ENCODE data around the gene NAPA.
A peak's percentile ranks its signal among the peaks of the same experiment; 100 is the strongest.

NAPA gene

GRCh38 chr19:47514869-47515588 is at the start of gene NAPA:
NAPA (minus strand) TSS chr19:47515063; CDS start chr19:47514940, 123 bp downstream.
- DNase-seq = peak; percentile 100

GRCh38 chr19:47564081-47564480 is 49.2 kb upstream of the NAPA start:
- DNase-seq = no peak

- no peak for DNase-seq
These were observed 46.7 kb upstream of the NAPA start for GRCh38 chr19:47561440-47562057.

- no peak for DNase-seq
These were observed 46.1 kb upstream of the NAPA start for GRCh38 chr19:47560999-47561398.

GRCh38 chr19:47550129-47550528 is 35.3 kb upstream of the NAPA start:
- no peak for DNase-seq

- no peak for DNase-seq
These were observed 34.5 kb upstream of the NAPA start for GRCh38 chr19:47549261-47549862.

GRCh38 chr19:47547199-47547598 is 32.3 kb upstream of the NAPA start:
- DNase-seq = no peak

- DNase-seq = no peak
These were observed 30.4 kb upstream of the NAPA start for GRCh38 chr19:47545061-47545948.

GRCh38 chr19:47544476-47544875 is 29.6 kb upstream of the NAPA start:
- DNase-seq = no peak

GRCh38 chr19:47544075-47544474 is 29.2 kb upstream of the NAPA start:
- no peak for DNase-seq

GRCh38 chr19:47542030-47542475 is 27.2 kb upstream of the NAPA start:
- no peak for DNase-seq

GRCh38 chr19:47541518-47541917 is 26.7 kb upstream of the NAPA start:
- peak; percentile 20 for DNase-seq

GRCh38 chr19:47540748-47541147 is 25.9 kb upstream of the NAPA start:
- no peak for DNase-seq

GRCh38 chr19:47539747-47540311 is 25.0 kb upstream of the NAPA start:
- DNase-seq = no peak

- no peak for DNase-seq
These were observed 23.9 kb upstream of the NAPA start for GRCh38 chr19:47538812-47539211.

GRCh38 chr19:47537493-47537892 is 22.6 kb upstream of the NAPA start:
- DNase-seq = no peak

- no peak for DNase-seq
These were observed 19.8 kb upstream of the NAPA start for GRCh38 chr19:47534628-47535027.

- no peak for DNase-seq
These were observed 17.0 kb upstream of the NAPA start for GRCh38 chr19:47531640-47532387.

GRCh38 chr19:47529018-47529742 is 14.3 kb upstream of the NAPA start:
- DNase-seq = no peak

- no peak for DNase-seq
These were observed 11.9 kb upstream of the NAPA start for GRCh38 chr19:47526798-47527197.

- DNase-seq = no peak
These were observed 8.6 kb upstream of the NAPA start for GRCh38 chr19:47523473-47523872.
